Measurements from ENCODE around the gene NFATC2.

The NFATC2 gene

GRCh38 chr20:51447765-51448148 lies 94.8 kb downstream of the NFATC2 start:
- DNase-seq: no peak

- no peak for DNase-seq
Measured at GRCh38 chr20:51447097-51447764, 95.3 kb downstream of the NFATC2 start.

- no peak for DNase-seq
Measured at GRCh38 chr20:51446656-51447055, 95.9 kb downstream of the NFATC2 start.

GRCh38 chr20:51446230-51446629 lies 96.3 kb downstream of the NFATC2 start:
- no peak for DNase-seq

- no peak for DNase-seq
Measured at GRCh38 chr20:51445591-51445990, 96.9 kb downstream of the NFATC2 start.

GRCh38 chr20:51444922-51445438 lies 97.5 kb downstream of the NFATC2 start:
- no peak for DNase-seq

- DNase-seq: no peak
Measured at GRCh38 chr20:51444467-51444866, 98.1 kb downstream of the NFATC2 start.

GRCh38 chr20:51442602-51443001 lies 99.9 kb downstream of the NFATC2 start:
- no peak for DNase-seq

- peak in 1 of 2 donors; percentile 34 for DNase-seq
Measured at GRCh38 chr20:51440589-51440988, 101.9 kb downstream of the NFATC2 start.

GRCh38 chr20:51439160-51439689 lies 103.3 kb downstream of the NFATC2 start:
- DNase-seq: no peak

- no peak for DNase-seq
Measured at GRCh38 chr20:51438136-51438535, 104.4 kb downstream of the NFATC2 start.

- no peak for DNase-seq
Measured at GRCh38 chr20:51437182-51437924, 105.2 kb downstream of the NFATC2 start.

- no peak for DNase-seq
Measured at GRCh38 chr20:51434580-51435247, 107.8 kb downstream of the NFATC2 start.

- DNase-seq: no peak
Measured at GRCh38 chr20:51434026-51434425, 108.5 kb downstream of the NFATC2 start.

GRCh38 chr20:51432875-51433274 lies 109.6 kb downstream of the NFATC2 start:
- no peak for DNase-seq

GRCh38 chr20:51432251-51432784 lies 110.2 kb downstream of the NFATC2 start:
- DNase-seq: no peak

GRCh38 chr20:51431321-51431720 lies 111.2 kb downstream of the NFATC2 start:
- peak in 1 of 2 donors; percentile 50 for DNase-seq

GRCh38 chr20:51430198-51430950 lies 112.1 kb downstream of the NFATC2 start:
- DNase-seq: no peak

GRCh38 chr20:51429696-51430095 lies 112.8 kb downstream of the NFATC2 start:
- DNase-seq: no peak

- DNase-seq: no peak
Measured at GRCh38 chr20:51429144-51429482, 113.4 kb downstream of the NFATC2 start.

- DNase-seq: no peak
Measured at GRCh38 chr20:51428401-51429143, 113.9 kb downstream of the NFATC2 start.
